Esophagus muscularis mucosa (tissue), 4 donors: Measurements from ENCODE around the gene CENPO. TPM values are rescaled to one million over a fixed set of nuclear protein-coding genes. Genes with fewer than 3 reads are reported as not detected.

Source experiments
- DNase-seq: peaks from one replicate; pipeline ENCODE4 v3.0.0-alpha.2; 2017; ENCODE audit errors: extremely low spot score
- H3K27ac ChIP-seq, 4 donors: fragments of 200-600 bp; sonication (generic); replicated peaks in 1 of 4; 1 replicate in 3 of 4; 2 replicates in 1 of 4; pipeline ENCODE4 v1.5.1; 2016 to 2019; ENCODE audit warnings: mild to moderate bottlenecking in 1 of 4
- H3K27me3 ChIP-seq, 4 donors: fragments of 200-600 bp; sonication (generic); one replicate each; pipeline versions ENCODE4 v1.5.1 to v1.6.0; 2016 to 2019
- H3K36me3 ChIP-seq, 4 donors: fragments of 200-600 bp; sonication (generic); one replicate each; pipeline ENCODE4 v1.5.1; 2016 to 2019
- H3K4me1 ChIP-seq, 4 donors: fragments of 200-600 bp; sonication (generic); one replicate each; pipeline ENCODE4 v1.5.1; 2016 to 2019
- H3K4me3 ChIP-seq, 4 donors: fragments of 200-600 bp; sonication (generic); 1 replicate in 2 of 4; 2 replicates in 2 of 4; pipeline ENCODE4 v1.5.1; 2016 to 2019; ENCODE audit warnings: mild to moderate bottlenecking in 4 of 4, moderate library complexity in 1 of 4
- H3K9me3 ChIP-seq, 4 donors: fragments of 200-600 bp; sonication (generic); 1 replicate in 3 of 4; 2 replicates in 1 of 4; pipeline ENCODE4 v1.5.1; 2016 to 2019
- CTCF ChIP-seq, 3 experiments: fragments of 200-600 bp in 2 of 3; fragments of 450-650 bp in 1 of 3; sonication (generic) in 2 of 3; IDR thresholded peaks; one replicate each; pipeline ENCODE4 v1.5.1; 2017 to 2019; ENCODE audit warnings: antibody characterized with exemption in 3 of 3, mild to moderate bottlenecking in 2 of 3, moderate library complexity in 1 of 3
- EP300 ChIP-seq: sonication (generic); formaldehyde crosslinking; IDR thresholded peaks from one replicate; pipeline ENCODE4 v1.6.1; 2017; ENCODE audit warnings: antibody characterized with exemption
- POLR2A ChIP-seq: fragments of 450-650 bp; IDR thresholded peaks from one replicate; pipeline ENCODE4 v1.6.1; 2017; ENCODE audit warnings: antibody characterized with exemption, moderate library complexity, mild to moderate bottlenecking, low read depth
- POLR2AphosphoS5 ChIP-seq, 2 donors: sonication (generic); formaldehyde crosslinking; IDR thresholded peaks; one replicate each; pipeline ENCODE4 v1.6.1; 2017; ENCODE audit warnings: antibody characterized with exemption in 2 of 2
- WGBS: methylation state at CpG from one replicate; pipeline ENCODE4 v1.1.5; 2018; 5-methylcytosine and 5-hydroxymethylcytosine counted together
- intact Hi-C: fragments of 100-400 bp; cut with DNase I; formaldehyde crosslinking; loops from one replicate; pipeline ENCODE4 v1.15.1; 2023
- total RNA-seq, 4 donors: library from RNA; depleted of rRNA; stranded (reverse); fragments of >200 nt; gene quantifications; one replicate each; pipeline versions ENCODE4 v1.1.0 to v1.2.1, GENCODE V29; 2016

Gene CENPO
- total RNA-seq, 4 donors from 2014 or later = 1.2 to 2.7 (median 1.4) TPM

GRCh38 chr2:24820175-24820513, 26.9 kb downstream of the CENPO start:
- H3K4me1 ChIP-seq = no peaks in the 10 kb centered on the region
- TF ChIP-seq POLR2A = no peak
- no peak for TF ChIP-seq POLR2AphosphoS5 (IDR thresholded peaks at IDR 0.05)
- TF ChIP-seq CTCF (IDR thresholded peaks at IDR 0.05) = no peak
- no peak for TF ChIP-seq EP300
- H3K9me3 ChIP-seq = no peaks in the 10 kb centered on the region
- H3K36me3 ChIP-seq = peaks cover 5 to 67% (median 45%) of the 10 kb centered on the region in 4 donors
- DNase-seq = no peak
- intact Hi-C loops = no loop called here
- H3K4me3 ChIP-seq = no peak overlapping the region
- no peak overlapping the region for H3K27ac ChIP-seq
- 88% methylated on average over 5 of the region's 7 CpGs for WGBS
- no peaks in the 10 kb centered on the region for H3K27me3 ChIP-seq

- Histone ChIP-seq H3K4me1 (no peaks in the 10 kb centered on the region), H3K27me3 (no peaks in the 10 kb centered on the region), H3K36me3 (peaks cover 5 to 65% (median 43%) of the 10 kb centered on the region in 4 donors), H3K9me3 (no peaks in the 10 kb centered on the region), H3K4me3 (no peak overlapping the region), H3K27ac (no peak overlapping the region)
- TF ChIP-seq POLR2AphosphoS5 (IDR thresholded peaks at IDR 0.05) (no peak), CTCF (IDR thresholded peaks at IDR 0.05) (no peak), POLR2A (no peak), EP300 (no peak)
- DNase-seq = no peak
- intact Hi-C loops = no loop called here
- 94% methylated on average over 17 of the region's 17 CpGs for WGBS
Observed at GRCh38 chr2:24820598-24821432, 27.6 kb downstream of the CENPO start.

GRCh38 chr2:24821433-24821891, 28.2 kb downstream of the CENPO start:
- no peaks in the 10 kb centered on the region for H3K9me3 ChIP-seq
- no peaks in the 10 kb centered on the region for H3K4me1 ChIP-seq
- H3K27me3 ChIP-seq = no peaks in the 10 kb centered on the region
- H3K4me3 ChIP-seq = no peak overlapping the region
- peaks cover 5 to 63% (median 37%) of the 10 kb centered on the region in 4 donors for H3K36me3 ChIP-seq
- no peak for DNase-seq
- 84% methylated on average over 10 of the region's 15 CpGs for WGBS
- no peak for TF ChIP-seq POLR2A
- intact Hi-C loops = no loop called here
- no peak overlapping the region for H3K27ac ChIP-seq

- H3K4me1 ChIP-seq = peaks cover under 1 to 2% (median under 1%) of the 10 kb centered on the region in 4 donors
- H3K4me3 ChIP-seq = no peak overlapping the region
- TF ChIP-seq POLR2A (no peak), EP300 (no peak), POLR2AphosphoS5 (IDR thresholded peaks at IDR 0.05) (no peak), CTCF (IDR thresholded peaks at IDR 0.05) (no peak)
- H3K27me3 ChIP-seq = no peaks in the 10 kb centered on the region
- 97% methylated on average over 7 of the region's 7 CpGs for WGBS
- intact Hi-C loops = no loop called here
- H3K27ac ChIP-seq = no peak overlapping the region
- H3K9me3 ChIP-seq = no peaks in the 10 kb centered on the region
- no peak for DNase-seq
- H3K36me3 ChIP-seq = peaks cover 5 to 56% (median 33%) of the 10 kb centered on the region in 4 donors
Observed at GRCh38 chr2:24822049-24822706, 29.0 kb downstream of the CENPO start.

- Histone ChIP-seq H3K4me3 (no peak overlapping the region), H3K9me3 (no peaks in the 10 kb centered on the region), H3K4me1 (peaks cover 8 to 11% (median 10%) of the 10 kb centered on the region in 4 donors), H3K27me3 (no peaks in the 10 kb centered on the region), H3K36me3 (peaks cover 5 to 53% (median 33%) of the 10 kb centered on the region in 4 donors), H3K27ac (no peak overlapping the region)
- WGBS = 93% methylated on average over 13 of the region's 14 CpGs
- DNase-seq = no peak
- TF ChIP-seq EP300 (no peak), POLR2AphosphoS5 (IDR thresholded peaks at IDR 0.05) (no peak), CTCF (IDR thresholded peaks at IDR 0.05) (no peak), POLR2A (no peak)
- intact Hi-C loops = no loop called here
Observed at GRCh38 chr2:24824071-24824588, 30.9 kb downstream of the CENPO start.
